GM18505 (cell line): Measurements from ENCODE around the gene LTBP1.

Source experiments
- ATAC-seq: cut with Tn5 transposase; IDR thresholded peaks from one replicate; pipeline ENCODE4 v1.9.1; 2021; ENCODE audit not compliant: unreplicated experiment
- POLR2A ChIP-seq: IDR thresholded peaks from 4 replicates; pipeline ENCODE4 v1.6.1; 2011; ENCODE audit warnings: borderline replicate concordance; ENCODE audit not compliant: insufficient read depth, insufficient read length; ENCODE audit errors: extremely low read depth

Gene LTBP1

DNA sequence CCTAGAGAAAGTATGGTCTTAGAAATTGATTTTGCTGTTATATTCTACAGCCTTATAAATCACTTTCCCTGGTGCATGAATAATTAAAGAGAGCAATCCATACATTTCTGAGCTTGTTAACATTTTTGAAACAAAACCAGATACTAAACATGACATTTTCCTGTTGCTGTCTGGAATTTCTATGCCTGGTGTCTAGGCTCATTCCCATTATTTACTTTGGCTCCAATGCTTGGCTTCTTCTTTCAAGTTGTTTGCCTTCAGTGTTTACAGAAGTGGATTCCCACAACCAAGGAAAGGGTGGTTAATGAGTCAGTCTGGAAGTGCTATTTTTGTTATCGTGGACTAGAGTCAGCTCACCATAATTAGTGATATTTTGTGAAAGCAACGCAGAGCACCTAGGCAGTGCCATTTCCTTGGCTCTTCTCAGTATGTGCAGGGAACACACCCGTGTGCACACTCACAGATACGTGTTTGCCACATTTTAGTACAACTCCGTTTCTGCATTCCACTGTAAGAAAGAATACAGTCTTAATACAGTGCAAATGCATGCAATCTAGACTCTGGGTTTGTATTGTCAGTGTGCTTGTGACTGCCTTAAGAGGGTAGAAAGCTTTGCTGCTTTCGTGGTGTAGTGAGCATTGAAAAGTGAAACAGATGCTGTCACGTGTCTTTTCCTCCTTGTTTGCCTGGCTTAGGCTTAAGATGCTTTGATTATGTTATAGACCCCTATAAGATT, 344.7 kb downstream of the LTBP1 start:
- no peak for ATAC-seq
- TF ChIP-seq POLR2A, result no peak

DNA sequence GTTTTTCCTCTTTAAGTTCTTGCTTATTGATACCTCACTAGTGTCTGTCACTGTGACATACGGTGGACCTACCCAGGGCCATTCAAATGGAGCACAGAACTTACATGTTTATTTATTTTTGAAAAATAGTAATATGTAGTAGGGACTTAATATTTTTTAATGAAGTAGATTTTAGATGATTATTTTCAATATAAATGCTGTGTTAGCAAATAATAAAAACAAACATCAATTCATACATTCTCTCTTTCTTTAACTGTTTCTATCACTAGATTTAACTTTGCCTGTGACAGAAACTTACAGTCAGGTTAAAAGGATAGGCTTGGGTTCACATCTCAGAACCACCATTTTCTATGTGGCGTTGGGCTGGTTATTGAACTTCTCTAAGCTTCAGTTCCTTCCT, 345.3 kb downstream of the LTBP1 start:
- ATAC-seq, result no peak
- no peak for TF ChIP-seq POLR2A

DNA sequence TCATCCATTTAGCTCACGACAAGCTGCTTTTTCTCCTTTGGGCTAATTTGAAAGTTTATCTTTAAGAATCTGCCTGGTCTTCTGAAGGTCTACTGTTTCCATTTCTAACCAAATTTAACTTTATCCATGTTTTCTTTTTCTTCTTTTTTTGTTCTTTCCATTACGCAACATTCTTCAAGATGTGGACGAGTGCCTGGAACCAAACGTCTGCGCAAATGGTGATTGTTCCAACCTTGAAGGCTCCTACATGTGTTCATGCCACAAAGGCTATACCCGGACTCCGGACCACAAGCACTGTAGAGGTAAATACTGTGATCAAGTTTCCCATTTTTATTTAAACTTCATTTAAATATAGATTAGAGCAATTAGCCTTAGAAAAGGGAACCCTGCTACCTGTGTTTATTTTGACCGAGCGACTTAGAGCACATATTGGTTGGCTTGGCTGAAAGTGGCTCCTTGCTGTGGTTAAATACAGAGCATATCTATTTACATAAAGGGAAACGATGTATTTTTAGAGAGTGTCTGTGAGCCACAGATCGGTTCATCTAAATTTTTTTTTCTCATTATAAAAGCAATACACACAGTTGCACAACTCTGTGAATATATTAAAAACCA, 346.3 kb downstream of the LTBP1 start:
- ATAC-seq, result no peak
- no peak for TF ChIP-seq POLR2A

DNA sequence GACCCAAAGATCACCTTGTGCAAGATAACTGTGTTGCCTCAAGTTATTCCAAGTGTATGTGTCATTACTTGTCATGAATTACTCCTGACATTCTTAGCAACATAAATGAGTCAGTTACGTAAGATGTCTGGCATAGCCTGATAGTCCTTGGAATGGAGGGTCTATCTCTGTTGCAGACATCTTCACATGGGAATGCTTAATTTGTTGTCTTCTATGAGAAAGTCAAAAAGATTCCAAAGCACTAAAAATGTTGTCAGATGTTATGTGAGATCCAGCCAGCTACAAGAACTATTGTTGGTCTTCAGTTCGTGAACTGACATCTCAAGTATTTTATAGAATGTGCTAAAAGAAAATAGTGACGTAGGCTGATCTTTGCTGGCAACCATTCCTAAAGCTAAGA, 351.5 kb downstream of the LTBP1 start:
- TF ChIP-seq POLR2A, result no peak
- no peak for ATAC-seq

DNA sequence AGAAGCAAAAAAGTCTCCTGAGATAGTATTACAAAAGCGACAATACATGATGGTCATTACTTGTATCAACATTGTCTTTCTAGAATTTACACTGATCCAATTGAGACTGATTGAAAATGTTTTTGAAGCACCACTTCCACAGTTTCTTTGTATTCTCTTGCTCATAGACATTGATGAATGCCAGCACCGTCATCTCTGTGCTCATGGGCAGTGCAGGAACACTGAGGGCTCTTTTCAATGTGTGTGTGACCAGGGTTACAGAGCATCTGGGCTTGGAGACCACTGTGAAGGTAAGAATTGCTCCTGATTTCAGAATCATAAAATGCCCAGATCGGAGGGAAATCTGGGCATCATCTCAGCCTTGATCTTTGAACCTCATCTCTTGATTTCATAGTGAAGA, 354.6 kb downstream of the LTBP1 start:
- no peak for ATAC-seq
- no peak for TF ChIP-seq POLR2A

DNA sequence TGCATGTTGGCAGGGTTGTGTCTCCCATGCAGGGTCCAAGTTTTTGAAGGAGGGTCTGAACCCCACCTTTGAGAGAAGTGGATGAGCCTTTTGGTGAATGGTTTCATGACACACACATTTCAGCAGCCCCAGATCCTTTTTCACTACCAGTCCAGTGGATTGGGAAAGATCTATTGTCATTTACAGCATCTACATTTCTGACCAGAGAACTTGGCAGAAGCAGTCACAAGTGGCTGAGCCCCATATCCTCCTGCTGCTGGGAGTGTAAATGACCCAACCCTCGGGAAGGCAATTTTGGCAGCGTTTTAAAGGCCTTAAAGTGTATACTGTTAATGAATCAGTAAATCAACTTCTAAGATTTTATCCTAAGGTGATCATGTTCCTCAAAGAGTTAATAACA, 355.6 kb downstream of the LTBP1 start:
- TF ChIP-seq POLR2A, result no peak
- no peak for ATAC-seq

DNA sequence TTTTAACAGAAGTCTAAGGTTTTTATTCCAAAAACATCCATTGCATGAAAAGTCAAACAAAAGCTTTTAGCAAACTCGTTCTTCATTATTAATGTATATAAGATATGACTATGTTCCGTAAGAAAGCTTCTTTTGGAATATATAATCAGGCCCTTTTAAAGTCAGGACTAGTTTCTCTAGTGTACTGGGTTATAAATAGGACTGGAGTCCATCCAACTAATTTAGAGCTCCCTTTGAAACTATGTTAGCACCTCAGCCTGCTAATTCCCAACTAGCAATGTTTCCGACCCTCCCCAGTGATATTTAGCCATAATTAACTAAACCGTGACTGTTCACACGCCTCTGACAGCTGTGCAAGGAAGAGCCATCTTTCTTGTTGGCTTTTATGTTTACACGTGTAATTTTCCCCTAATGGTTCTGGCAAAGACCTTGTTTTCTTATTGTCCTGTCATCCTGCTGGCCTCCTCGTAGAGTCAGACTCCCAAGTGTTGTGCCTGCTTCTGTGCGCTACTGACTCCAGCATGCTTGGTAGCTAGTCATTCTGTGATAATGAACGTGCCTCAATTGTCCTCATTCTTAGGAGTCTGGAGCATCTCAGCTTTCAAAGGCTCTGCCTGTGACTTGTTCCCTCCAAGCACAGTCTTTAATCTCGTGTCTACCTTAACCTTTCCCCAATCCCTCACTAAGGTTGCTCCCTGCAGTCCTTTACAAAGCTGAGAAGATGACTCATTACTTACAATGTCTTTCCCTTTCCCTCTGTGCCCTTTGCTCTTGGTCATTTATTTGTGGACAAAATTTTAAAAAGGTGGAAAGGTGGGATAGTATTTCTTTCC, 357.5 kb downstream of the LTBP1 start:
- no peak for ATAC-seq
- no peak for TF ChIP-seq POLR2A

DNA sequence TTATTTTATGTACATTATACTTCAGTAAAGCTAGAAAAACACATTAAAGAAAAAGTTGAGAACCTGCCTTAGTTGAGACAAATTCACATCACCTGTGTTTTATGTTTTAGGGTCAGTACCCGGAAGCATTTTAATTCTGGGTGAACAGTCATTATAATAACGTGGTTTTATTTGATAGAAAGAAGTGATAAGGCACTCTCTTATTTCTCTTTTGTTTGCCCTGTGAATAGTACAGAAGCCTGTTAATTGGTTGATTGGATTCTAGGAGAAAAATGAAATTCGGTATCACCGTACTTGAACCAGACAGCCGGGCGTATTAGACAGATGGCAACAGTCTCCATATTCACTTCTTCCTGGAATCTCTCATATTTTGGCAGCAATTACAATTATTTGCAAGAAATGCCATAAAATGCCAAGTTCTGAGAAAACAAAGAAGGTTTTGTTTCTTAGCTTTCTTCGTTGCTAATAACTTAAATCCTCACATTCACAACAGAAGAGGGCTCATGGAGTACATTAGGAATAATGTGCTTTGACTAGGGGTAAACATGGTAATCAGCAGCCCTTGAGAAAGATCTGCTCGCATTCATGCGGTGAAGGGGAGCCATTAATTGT, 361.0 kb downstream of the LTBP1 start:
- ATAC-seq, result no peak
- TF ChIP-seq POLR2A, result no peak

DNA sequence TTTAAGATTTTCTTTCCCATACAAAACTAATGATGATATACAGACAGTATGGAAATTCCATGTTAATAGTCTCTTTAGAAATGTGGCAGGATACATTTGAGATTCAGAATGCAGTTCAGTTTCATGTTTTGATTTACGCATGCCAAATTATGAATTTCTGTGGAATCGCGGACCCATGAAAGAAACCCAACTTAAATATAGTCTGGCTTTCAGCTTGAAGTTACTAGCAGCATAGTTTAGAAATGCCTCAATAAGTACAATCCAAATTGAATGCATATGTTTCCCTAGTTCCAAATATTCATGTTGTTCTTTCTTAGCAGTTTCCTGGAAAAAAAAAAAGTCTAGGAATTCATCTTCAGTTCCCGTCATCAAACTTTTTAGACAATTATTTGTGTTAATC, 365.6 kb downstream of the LTBP1 start:
- ATAC-seq, result no peak
- TF ChIP-seq POLR2A, result no peak

DNA sequence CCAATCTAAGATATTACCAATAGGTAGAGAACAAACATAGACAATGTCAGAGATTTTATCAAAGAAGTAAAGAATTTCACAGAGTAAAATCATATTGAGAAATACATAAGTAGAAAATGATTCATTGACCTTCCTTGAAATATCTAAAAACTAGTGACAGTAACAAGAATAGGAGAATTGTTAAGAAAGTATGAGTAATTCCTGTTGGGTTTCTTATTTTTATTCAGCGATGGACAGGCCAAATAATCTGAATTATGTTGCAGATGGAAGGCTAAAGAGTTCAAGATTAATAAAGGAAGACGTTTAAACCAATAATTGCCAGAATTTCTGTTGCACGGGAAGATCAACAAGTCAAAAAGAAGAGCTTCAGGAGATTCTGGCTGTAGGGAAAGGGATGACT, 366.3 kb downstream of the LTBP1 start:
- ATAC-seq, result no peak
- no peak for TF ChIP-seq POLR2A

DNA sequence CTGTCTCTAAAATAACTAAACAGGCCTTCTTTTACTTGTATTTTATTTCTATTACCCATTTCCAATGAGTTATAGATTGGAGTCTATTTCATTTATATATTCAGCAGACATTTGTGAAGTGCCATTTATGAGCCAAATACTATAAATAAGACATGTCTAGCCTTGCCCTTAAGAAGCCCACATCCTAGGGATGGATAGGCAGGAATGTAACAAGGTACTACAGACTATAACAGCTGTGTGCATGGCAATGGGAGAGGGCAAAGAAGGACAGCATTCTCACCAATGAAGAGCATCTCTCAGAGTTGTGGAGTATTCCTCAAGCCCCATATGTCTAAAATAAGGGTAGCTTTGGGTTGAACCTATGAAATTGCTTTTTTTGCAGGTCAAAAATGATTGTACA, 367.8 kb downstream of the LTBP1 start:
- no peak for TF ChIP-seq POLR2A
- ATAC-seq, result no peak

DNA sequence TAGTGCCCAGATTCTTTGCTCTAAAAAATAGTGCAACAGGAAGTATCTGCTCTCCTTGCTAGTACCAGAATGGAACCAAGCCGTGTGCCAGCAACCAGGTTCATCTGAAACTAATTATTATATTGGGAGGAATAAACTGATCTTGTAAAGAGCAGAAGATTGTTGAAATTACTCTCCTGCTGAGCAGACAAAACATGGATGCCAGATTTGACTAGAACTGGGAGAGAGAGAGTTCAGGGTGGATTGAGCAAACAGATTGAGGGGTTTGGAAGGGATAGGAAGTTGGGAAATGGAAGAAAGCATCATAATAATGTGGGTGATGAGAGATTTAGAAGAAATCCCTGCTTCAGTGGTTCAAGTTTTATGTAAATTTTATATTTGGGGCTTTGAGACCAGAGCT, 369.6 kb downstream of the LTBP1 start:
- TF ChIP-seq POLR2A, result no peak
- no peak for ATAC-seq

DNA sequence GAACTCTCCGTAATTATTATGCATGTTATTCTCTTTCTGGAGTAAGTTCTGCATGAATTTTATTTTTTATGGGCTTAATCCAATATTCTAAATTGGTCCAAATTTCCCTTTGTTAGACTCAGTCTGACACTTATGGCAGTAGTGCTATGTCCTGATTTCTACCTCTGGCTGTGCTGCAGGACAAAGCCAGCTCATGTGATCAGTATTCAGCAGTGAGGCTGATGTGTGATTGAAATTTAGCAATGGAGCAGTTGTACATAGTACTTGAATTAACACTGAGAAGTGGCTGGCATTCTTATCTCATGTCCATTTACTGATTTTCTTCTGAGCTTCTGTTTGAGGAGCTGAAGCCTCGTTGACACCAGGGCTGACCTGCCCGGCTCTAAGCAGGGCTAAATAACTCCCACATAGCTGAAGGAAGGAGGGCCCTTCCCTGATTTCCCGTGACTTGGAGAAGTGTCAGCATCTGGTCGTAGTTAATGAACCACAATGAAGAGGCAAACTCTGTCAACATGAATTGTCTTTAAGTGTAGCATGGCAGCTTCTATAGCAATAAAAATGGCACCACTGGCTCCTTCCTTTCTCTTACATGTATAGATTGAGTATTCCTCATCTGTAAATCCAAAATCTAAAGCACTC, 370.7 kb downstream of the LTBP1 start:
- no peak for ATAC-seq
- TF ChIP-seq POLR2A, result no peak

DNA sequence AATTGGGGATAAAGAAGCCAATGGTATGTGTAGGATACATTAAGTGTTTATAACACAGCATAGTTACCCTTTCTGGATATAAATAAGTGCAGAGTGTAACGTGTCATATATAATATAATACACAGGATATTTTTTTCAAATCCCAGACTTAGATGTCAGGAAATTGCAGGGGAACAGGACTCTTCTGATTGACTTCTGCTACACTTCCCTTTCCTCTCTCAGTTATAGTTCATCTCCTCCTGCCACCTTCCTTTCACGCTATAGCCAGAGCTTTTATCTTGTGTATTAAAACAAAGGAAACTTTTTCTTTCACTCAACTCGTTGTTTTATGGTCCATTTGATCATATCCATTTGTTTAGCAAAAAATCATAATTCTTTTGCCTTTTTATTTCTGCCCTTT, 371.7 kb downstream of the LTBP1 start:
- no peak for TF ChIP-seq POLR2A
- no peak for ATAC-seq

DNA sequence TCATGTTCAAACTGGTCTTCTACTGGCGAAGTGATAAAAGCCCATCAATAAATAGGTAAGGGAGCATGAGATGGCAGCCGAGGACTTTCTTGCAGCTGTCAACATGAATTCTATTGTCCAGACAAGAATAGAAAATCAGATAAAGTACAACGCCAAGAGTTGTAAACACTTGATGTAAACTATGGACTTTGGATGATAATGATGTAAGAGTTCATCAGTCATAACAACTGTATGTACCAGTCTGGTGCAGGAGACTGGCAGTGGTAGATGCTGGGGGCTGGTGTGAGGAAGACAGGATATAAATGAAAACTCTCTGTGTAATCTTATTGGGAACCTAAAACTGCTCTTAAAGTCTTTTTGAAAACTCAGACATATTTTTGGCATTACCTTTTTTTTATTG, 373.8 kb downstream of the LTBP1 start:
- TF ChIP-seq POLR2A, result no peak
- ATAC-seq, result no peak
